ENCODE measurements around the gene TLE3.

DNA sequence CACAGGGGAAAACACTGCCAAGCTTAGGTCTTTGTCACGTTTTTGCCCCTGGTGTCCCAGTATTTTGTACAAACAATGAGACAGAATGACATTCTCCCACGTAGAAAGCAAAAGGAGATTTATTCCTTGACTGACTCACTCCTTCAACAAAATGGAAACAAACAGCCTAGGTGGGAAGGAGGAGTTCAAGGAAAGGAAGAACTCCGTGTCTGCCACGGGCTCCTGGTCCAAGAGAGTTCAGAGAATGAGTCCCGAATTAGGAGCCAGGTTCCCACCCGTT lies 8.1 kb downstream of the TLE3 start:
- TF ChIP-seq YY1 (IDR thresholded peaks at IDR 0.05; ENCODE audit: insufficient read depth, insufficient read length) (no peak), ZNF274 (IDR thresholded peaks at IDR 0.05; ENCODE audit: low read depth, low read length) (no peak)
